Calu3 (cell line): Measurements from ENCODE around the gene SMARCA1. TPM values are rescaled to one million over a fixed set of nuclear protein-coding genes. Genes with fewer than 3 reads are reported as not detected.

ENCODE experiments used
- BruUV-seq: library from RNA; stranded (reverse); fragments of 400-500 nt; replicated peaks from 2 replicates; lab custom pipeline; 2021; lab: Mats Ljungman, UMichigan
- CTCF ChIA-PET: fragments of 300-600 bp; sonication (Branson Sonifier 250); formaldehyde crosslinking; loops from one replicate; lab custom pipeline; 2022; ENCODE audit warnings: antibody characterized with exemption; lab: Charles Lee
- DNase-seq: peaks from one replicate; pipeline ENCODE4 v3.0.0; 2022
- H3K27ac Mint-ChIP-seq: one replicate; pipeline ENCODE4 v1.8.0; 2022; ENCODE audit warnings: mixed read lengths; ENCODE audit not compliant: unreplicated experiment
- H3K27me3 Mint-ChIP-seq: one replicate; pipeline ENCODE4 v1.8.0; 2022; ENCODE audit warnings: mixed read lengths; ENCODE audit not compliant: unreplicated experiment
- H3K36me3 Mint-ChIP-seq: one replicate; pipeline ENCODE4 v1.8.0; 2022; ENCODE audit warnings: mild to moderate bottlenecking, moderate library complexity, mixed read lengths; ENCODE audit not compliant: insufficient read depth, unreplicated experiment
- H3K4me1 Mint-ChIP-seq: one replicate; pipeline ENCODE4 v1.8.0; 2022; ENCODE audit warnings: mild to moderate bottlenecking, low read depth, mixed read lengths; ENCODE audit not compliant: unreplicated experiment
- H3K4me3 Mint-ChIP-seq: one replicate; pipeline ENCODE4 v1.8.0; 2022; ENCODE audit warnings: mild to moderate bottlenecking, low read depth, moderate library complexity, mixed read lengths; ENCODE audit not compliant: unreplicated experiment
- H3K9me3 Mint-ChIP-seq: one replicate; pipeline ENCODE4 v1.8.0; 2022; ENCODE audit warnings: low read depth, mixed read lengths; ENCODE audit not compliant: unreplicated experiment
- CTCF ChIP-seq: fragments of 200-600 bp; IDR thresholded peaks from one replicate; pipeline ENCODE4 v1.8.0; 2022; ENCODE audit warnings: antibody characterized with exemption; ENCODE audit not compliant: unreplicated experiment
- intact Hi-C: fragments of 100-400 bp; cut with micrococcal nuclease; formaldehyde crosslinking; loops from one replicate; pipeline ENCODE4 v1.10.0; 2022; ENCODE audit not compliant: unreplicated experiment
- total RNA-seq: library from RNA; stranded (reverse); gene quantifications from 2 replicates; pipeline ENCODE4 v1.2.3, GENCODE V29; 2022

The SMARCA1 gene
- total RNA-seq, 1 experiment from 2014 or later = 11.0 TPM

GRCh38 chrX:129493643-129494042, 29.6 kb downstream of the SMARCA1 start:
- H3K27ac Mint-ChIP-seq = no peak overlapping the region
- H3K27me3 Mint-ChIP-seq = no peaks in the 10 kb centered on the region
- no TSS peak for BruUV-seq
- DNase-seq = no peak
- no peaks in the 10 kb centered on the region for H3K36me3 Mint-ChIP-seq
- no peaks in the 10 kb centered on the region for H3K4me1 Mint-ChIP-seq
- TF ChIP-seq CTCF = no peak
- no peaks in the 10 kb centered on the region for H3K9me3 Mint-ChIP-seq
- no peak overlapping the region for H3K4me3 Mint-ChIP-seq
- intact Hi-C loops = no loop called here
- CTCF ChIA-PET = interaction anchor here (1.0 kb wide), 1 partner anchor 10 kb away, joined by 3 read pairs; no protein-coding TSS in a partner anchor

- TF ChIP-seq CTCF = no peak
- intact Hi-C loops = no loop called here
- H3K9me3 Mint-ChIP-seq = no peaks in the 10 kb centered on the region
- no peaks in the 10 kb centered on the region for H3K4me1 Mint-ChIP-seq
- H3K27me3 Mint-ChIP-seq = no peaks in the 10 kb centered on the region
- CTCF ChIA-PET = no interaction called here
- DNase-seq = no peak
- no peaks in the 10 kb centered on the region for H3K36me3 Mint-ChIP-seq
- no TSS peak for BruUV-seq
- H3K4me3 Mint-ChIP-seq = no peak overlapping the region
- no peak overlapping the region for H3K27ac Mint-ChIP-seq
Measured at GRCh38 chrX:129490330-129490729, 33.0 kb downstream of the SMARCA1 start.

GRCh38 chrX:129488359-129488758, 34.9 kb downstream of the SMARCA1 start:
- no peaks in the 10 kb centered on the region for H3K4me1 Mint-ChIP-seq
- H3K9me3 Mint-ChIP-seq = no peaks in the 10 kb centered on the region
- DNase-seq = no peak
- no peaks in the 10 kb centered on the region for H3K27me3 Mint-ChIP-seq
- no peak overlapping the region for H3K27ac Mint-ChIP-seq
- no peak overlapping the region for H3K4me3 Mint-ChIP-seq
- CTCF ChIA-PET = no interaction called here
- intact Hi-C loops = no loop called here
- no peaks in the 10 kb centered on the region for H3K36me3 Mint-ChIP-seq
- no TSS peak for BruUV-seq
- TF ChIP-seq CTCF = no peak

GRCh38 chrX:129480889-129481288, 42.4 kb downstream of the SMARCA1 start:
- CTCF ChIA-PET = no interaction called here
- no TSS peak for BruUV-seq
- H3K4me3 Mint-ChIP-seq = no peak overlapping the region
- no peaks in the 10 kb centered on the region for H3K27me3 Mint-ChIP-seq
- no peaks in the 10 kb centered on the region for H3K36me3 Mint-ChIP-seq
- intact Hi-C loops = no loop called here
- H3K27ac Mint-ChIP-seq = no peak overlapping the region
- no peaks in the 10 kb centered on the region for H3K9me3 Mint-ChIP-seq
- no peaks in the 10 kb centered on the region for H3K4me1 Mint-ChIP-seq
- no peak for TF ChIP-seq CTCF
- DNase-seq = no peak
